GM19328 (cell line): ENCODE data around the gene UBASH3A.
"Not testable (repeated sequence)": the region's sequence is repeated elsewhere in the genome, so short reads cannot be mapped to it uniquely, and the experiment has no call there.

ENCODE experiments used
- ATAC-seq: cut with Tn5 transposase; IDR thresholded peaks from one replicate; pipeline ENCODE4 v1.9.1; 2021; ENCODE audit warnings: mild to moderate bottlenecking, moderate library complexity; ENCODE audit not compliant: unreplicated experiment

UBASH3A gene

GRCh38 chr21:42406866-42407265 is 3.2 kb downstream of the UBASH3A start:
- ATAC-seq, result no peak

- ATAC-seq, result no peak
These were observed 3.8 kb downstream of the UBASH3A start for GRCh38 chr21:42407476-42407875.

- not testable (repeated sequence) for ATAC-seq
These were observed 5.0 kb downstream of the UBASH3A start for GRCh38 chr21:42408718-42409117.

GRCh38 chr21:42409366-42409765 is 5.7 kb downstream of the UBASH3A start:
- ATAC-seq, result no peak

GRCh38 chr21:42411197-42411869 is 7.6 kb downstream of the UBASH3A start:
- ATAC-seq, result no peak

- no peak for ATAC-seq
These were observed 8.4 kb downstream of the UBASH3A start for GRCh38 chr21:42411891-42412635.

- ATAC-seq, result no peak
These were observed 8.9 kb downstream of the UBASH3A start for GRCh38 chr21:42412636-42412933.

- ATAC-seq, result no peak
These were observed 9.4 kb downstream of the UBASH3A start for GRCh38 chr21:42413093-42413492.

GRCh38 chr21:42413500-42413899 is 9.8 kb downstream of the UBASH3A start:
- ATAC-seq, result no peak

GRCh38 chr21:42414066-42414465 is 10.4 kb downstream of the UBASH3A start:
- ATAC-seq, result no peak

GRCh38 chr21:42414553-42414927 is 10.8 kb downstream of the UBASH3A start:
- ATAC-seq, result no peak

GRCh38 chr21:42414928-42415769 is 11.4 kb downstream of the UBASH3A start:
- ATAC-seq, result peak; percentile 72

GRCh38 chr21:42417533-42417932 is 13.8 kb downstream of the UBASH3A start:
- no peak for ATAC-seq

GRCh38 chr21:42418886-42419285 is 15.2 kb downstream of the UBASH3A start:
- no peak for ATAC-seq

GRCh38 chr21:42419845-42420244 is 16.1 kb downstream of the UBASH3A start:
- ATAC-seq, result no peak

GRCh38 chr21:42421018-42421793 is 17.5 kb downstream of the UBASH3A start:
- ATAC-seq, result no peak

- ATAC-seq, result no peak
These were observed 19.5 kb downstream of the UBASH3A start for GRCh38 chr21:42423197-42423675.

- no peak for ATAC-seq
These were observed 20.0 kb downstream of the UBASH3A start for GRCh38 chr21:42423685-42424084.

- no peak for ATAC-seq
These were observed 21.3 kb downstream of the UBASH3A start for GRCh38 chr21:42424914-42425541.

GRCh38 chr21:42425591-42425990 is 21.9 kb downstream of the UBASH3A start:
- ATAC-seq, result no peak
